ENCODE results near the gene CSRP1.
A peak's percentile ranks its signal among the peaks of the same experiment; 100 is the strongest.

GRCh38 chr1:201504799-201505502 lies 2.0 kb downstream of the CSRP1 start:
- TF ChIP-seq CTCF (IDR thresholded peaks at IDR 0.05): no peak
- peak in 2 of 3 donors; percentile 0 to 22 for TF ChIP-seq POLR2AphosphoS5 (IDR thresholded peaks at IDR 0.05)
